Measurements from ENCODE around the gene KDM3B.

Gene KDM3B

GRCh38 chr5:138340008-138340407 lies 12.5 kb upstream of the KDM3B start:
- intact Hi-C loops (cut with DNase I), result loop anchor here (10.0 kb wide), 1 partner anchor 125 kb away; the partner anchor contains the start of gene CDC23
- DNase-seq, result no peak

DNA sequence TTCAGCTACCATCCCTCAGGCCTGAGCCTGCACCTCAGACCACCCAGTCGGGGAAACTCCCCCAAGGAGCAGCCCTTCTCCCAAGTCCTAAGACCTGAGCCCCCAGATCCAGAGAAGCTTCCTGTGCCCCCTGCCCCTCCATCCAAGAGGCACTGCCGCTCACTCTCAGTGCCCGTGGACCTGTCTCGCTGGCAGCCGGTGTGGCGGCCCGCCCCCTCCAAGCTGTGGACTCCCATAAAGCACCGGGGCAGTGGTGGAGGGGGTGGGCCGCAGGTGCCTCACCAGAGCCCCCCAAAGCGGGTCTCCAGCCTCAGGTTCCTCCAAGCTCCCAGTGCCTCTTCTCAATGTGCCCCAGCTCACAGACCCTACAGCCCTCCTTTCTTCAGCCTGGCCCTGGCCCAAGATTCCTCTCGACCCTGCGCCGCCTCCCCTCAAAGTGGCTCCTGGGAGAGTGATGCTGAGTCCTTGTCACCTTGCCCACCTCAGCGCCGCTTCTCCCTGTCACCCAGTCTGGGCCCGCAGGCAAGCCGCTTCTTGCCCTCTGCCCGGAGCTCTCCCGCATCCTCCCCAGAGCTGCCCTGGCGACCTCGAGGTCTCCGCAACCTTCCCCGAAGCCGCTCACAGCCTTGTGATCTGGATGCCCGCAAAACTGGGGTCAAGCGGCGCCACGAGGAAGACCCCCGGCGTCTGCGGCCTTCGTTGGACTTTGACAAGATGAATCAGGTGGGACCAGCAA lies 7.4 kb upstream of the KDM3B start:
- no peak for DNase-seq
- intact Hi-C loops (cut with DNase I), result loop anchor here (10.0 kb wide), 1 partner anchor 130 kb away; the partner anchor contains the start of gene CDC23

DNA sequence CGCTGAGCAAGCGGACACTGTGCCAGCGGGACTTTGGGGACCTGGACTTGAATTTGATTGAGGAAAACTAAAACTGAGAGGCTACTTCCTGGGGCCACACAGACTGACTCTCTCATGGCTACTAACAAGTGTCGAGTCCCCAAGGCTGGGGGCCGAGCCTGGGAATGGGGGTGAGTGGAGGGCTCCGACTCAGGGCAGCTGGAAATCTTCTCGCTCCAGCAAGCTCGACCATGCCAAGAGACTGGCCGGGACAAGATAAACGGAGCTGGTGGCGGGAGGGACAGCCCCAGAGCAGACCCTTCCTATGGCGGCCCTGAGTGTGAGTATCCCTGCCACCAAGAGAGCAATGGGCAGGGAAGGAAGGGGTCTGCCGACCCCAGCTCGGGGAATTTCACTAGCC lies 5.6 kb upstream of the KDM3B start:
- no peak for DNase-seq
- intact Hi-C loops (cut with DNase I), result loop anchor here (10.0 kb wide), 1 partner anchor 132 kb away; the partner anchor contains the start of gene CDC23

DNA sequence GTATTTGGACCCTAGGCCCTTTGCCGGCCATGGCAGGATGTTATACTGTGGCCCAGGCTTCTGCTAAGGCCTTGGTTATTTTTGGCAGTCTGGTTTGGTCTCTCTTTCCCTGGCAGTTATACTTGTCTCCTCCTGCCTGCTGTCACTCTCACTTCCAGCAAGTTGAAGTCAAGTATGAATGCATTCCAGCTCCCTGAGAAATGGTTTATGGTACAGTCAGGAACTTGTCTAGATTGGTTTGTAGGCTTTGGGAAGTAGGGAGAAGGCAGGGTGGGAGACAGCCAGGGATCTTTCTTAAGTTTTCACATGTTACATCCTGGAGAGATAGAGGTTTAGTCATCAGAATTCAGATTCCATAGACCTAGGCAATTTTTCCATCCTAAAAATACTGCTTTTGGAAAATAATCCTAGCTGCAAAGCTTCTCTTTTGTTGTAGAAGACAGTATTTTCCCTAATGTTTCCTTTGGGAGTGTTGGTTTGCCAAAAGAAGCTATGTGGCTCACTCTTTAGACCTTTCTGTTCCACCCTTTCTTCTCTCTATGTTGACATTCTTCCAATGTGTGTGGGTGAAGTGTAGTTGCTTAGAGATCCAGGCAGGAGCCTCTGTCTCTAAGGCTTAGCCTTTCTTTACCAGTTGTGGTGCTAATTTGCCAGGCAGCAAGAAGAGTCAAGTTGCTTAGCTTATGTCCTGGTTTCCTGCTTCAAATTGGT lies 2.5 kb upstream of the KDM3B start:
- intact Hi-C loops (cut with DNase I), result loop anchor here (10.0 kb wide), 3 partner anchors 55 to 195 kb away; partner anchors contain the start of genes CDC23 and ETF1
- no peak for DNase-seq

GRCh38 chr5:138350563-138350890 lies 2.0 kb upstream of the KDM3B start:
- intact Hi-C loops (cut with DNase I), result loop anchor here (10.0 kb wide), 2 partner anchors 54 to 194 kb away; partner anchors contain the start of gene ETF1
- no peak for DNase-seq

DNA sequence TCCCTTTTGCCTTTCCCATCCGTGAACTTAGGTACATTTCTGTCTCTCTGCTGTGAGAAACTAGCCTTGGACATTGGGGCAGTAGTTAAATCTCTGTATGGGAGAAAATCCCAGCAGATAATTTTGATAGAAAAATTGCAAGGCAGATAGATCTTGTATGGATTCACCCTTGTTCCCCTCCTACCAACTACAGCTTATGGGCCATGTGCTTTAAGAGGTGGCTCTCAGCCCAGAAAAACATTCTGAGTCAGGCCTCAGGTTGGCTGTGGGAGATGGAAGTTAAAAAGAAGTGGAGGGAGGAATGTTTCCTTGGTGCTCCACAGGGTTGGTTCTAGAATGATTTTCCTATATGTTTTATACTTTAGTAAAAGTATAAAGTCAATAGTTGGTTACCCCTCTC lies 1.4 kb upstream of the KDM3B start:
- intact Hi-C loops (cut with DNase I), result loop anchor here (10.0 kb wide), 2 partner anchors 54 to 194 kb away; partner anchors contain the start of gene ETF1
- DNase-seq, result no peak

DNA sequence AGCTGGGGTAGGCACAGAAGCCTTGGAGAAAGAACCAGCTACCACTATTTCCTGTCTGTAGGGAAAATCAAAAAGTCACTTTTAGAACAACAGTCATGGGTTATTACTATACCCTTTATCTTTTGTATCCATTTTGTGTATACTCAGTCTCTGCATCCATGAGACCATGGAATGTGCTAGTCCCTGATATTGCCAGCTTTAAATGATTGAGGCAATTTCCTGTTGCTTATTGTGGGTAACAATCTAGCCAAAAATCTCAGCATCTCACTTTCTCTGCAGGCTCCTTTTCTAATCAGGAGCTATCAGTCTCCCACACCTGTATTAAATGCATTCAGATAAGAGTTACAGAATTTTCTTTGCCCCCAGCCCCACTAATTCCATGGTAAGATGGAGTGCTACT lies 968 bp upstream of the KDM3B start:
- DNase-seq, result no peak
- intact Hi-C loops (cut with DNase I), result loop anchor here (10.0 kb wide), 2 partner anchors 53 to 193 kb away; partner anchors contain the start of gene ETF1

- DNase-seq, result peak; percentile 8 to 85 (median 70)
- intact Hi-C loops (cut with DNase I), result loop anchor here (10.0 kb wide), 2 partner anchors 52 to 192 kb away; partner anchors contain the start of gene ETF1
Observed at GRCh38 chr5:138352722-138353559, 456 bp downstream of the KDM3B start.

DNA sequence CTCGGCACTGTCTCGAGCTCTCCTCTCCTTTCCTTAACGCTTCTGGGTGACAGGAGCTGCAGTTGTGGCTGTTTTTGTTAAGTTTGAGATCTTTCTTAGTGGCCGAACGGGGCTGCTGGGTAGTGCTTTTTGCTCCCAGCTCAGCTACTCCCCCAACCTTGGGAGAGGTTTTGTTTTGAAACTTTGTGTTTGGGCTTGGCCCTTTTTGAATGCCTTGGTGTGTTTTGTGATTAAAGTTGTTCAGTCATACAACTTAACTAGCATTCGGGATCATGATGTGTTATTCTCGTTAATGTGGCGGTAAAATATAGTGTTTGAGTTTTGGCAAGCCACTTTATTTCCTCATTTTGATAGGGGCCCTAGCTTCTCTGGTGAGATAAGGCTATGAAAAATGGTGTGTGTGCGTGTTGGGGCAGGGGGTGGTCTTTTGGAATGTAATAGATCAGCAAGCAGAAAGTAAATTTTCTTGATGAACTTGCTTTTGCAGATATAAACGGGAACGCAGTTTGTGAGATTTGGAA lies 1.1 kb downstream of the KDM3B start:
- no peak for DNase-seq
- intact Hi-C loops (cut with DNase I), result loop anchor here (10.0 kb wide), 2 partner anchors 51 to 191 kb away; partner anchors contain the start of gene ETF1

DNA sequence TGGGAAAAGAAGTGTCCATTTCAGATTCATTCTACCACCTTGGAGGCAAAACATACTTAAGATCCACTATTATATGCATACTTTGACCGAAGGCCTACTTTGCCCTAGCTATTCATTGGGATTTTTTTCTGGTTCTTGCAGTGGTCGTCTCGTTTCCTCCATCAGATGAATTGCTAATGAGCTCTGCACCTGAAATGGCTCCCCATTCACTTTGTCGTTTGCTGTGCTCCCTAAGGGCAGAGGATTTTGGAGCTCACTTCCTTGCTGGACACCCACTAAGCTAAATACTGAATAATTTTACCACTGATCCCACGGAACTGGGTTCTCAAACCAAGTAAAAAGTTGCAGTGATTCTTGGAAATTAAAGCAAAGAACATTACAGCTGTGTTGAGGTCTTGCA lies 1.9 kb downstream of the KDM3B start:
- no peak for DNase-seq
- intact Hi-C loops (cut with DNase I), result loop anchor here (10.0 kb wide), 2 partner anchors 50 to 190 kb away; partner anchors contain the start of gene ETF1

DNA sequence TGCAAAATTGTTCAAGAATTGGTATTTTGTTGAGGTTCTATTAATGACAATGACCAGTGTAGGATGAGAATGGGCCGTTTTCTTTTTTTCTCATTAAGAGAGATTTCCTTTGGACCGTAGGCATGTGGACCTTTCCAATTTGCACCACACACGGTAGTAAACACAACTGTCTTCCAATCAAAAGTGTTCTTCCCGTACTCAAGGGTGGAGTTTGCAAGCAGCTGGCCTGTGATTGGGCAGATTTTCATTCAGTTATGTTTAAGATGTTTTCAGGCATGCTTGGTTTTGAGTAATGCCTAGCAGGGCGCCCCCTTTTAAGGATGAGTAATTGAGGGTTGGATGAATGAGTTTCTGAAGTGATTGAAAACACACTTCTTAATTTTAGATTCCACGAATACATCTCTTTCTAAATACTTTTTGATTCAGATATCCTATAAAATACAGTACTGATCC lies 2.5 kb downstream of the KDM3B start:
- intact Hi-C loops (cut with DNase I), result loop anchor here (10.0 kb wide), 2 partner anchors 50 to 190 kb away; partner anchors contain the start of gene ETF1
- DNase-seq, result peak in 28 of 42 donors; percentile 17 to 73 (median 46)

DNA sequence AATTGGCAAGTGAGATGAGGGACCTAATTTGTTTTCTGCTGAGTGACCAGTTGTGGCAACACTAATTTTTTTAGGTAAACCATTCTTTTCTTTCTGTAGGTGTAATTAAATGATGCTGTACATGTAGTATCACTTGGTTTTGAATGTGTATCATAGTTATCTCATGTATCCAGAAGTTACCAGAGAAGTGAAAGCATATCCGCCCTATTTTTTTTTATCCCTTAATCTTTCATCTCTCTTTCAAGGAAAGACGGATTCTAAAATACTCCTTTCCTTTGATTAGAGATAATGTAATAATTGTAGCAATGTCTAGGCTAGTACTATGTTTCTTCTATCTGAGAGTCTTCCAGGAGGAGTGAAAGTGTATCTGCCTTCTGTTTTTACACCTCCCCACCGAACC lies 7.1 kb downstream of the KDM3B start:
- DNase-seq, result no peak
- intact Hi-C loops (cut with DNase I), result loop anchor here (10.0 kb wide), 2 partner anchors 45 to 185 kb away; partner anchors contain the start of gene ETF1

- no peak for DNase-seq
- intact Hi-C loops (cut with DNase I), result no loop called here
Observed at GRCh38 chr5:138360941-138361452, 8.5 kb downstream of the KDM3B start.

GRCh38 chr5:138364576-138364975 lies 12.1 kb downstream of the KDM3B start:
- intact Hi-C loops (cut with DNase I), result no loop called here

GRCh38 chr5:138366632-138367382 lies 14.3 kb downstream of the KDM3B start:
- intact Hi-C loops (cut with DNase I), result no loop called here

More at GRCh38 chr5:138364576-138364975, 12.1 kb downstream of the KDM3B start:
- peak in 1 of 42 donors; percentile 3 for DNase-seq

DNA sequence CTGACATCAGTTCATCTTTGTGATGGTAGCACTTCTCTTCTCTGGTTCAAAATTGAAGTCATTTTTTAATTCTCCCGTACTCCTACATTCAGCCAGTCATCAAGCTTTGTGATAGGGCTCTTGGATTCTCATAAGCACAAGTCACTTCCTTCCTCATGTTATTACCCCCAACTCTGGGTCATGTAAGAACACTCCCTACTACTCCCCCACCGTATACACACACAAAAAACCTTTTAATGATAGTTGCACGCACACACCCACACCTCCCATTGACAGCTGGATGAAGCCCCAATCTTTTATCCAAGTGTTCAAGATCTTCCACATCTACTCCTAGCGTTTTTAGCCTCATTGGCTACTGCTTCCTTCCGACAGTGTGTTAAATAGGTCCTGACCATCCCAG lies 16.8 kb downstream of the KDM3B start:
- DNase-seq, result peak in 1 of 42 donors; percentile 33
- intact Hi-C loops (cut with DNase I), result no loop called here

More at GRCh38 chr5:138366632-138367382, 14.3 kb downstream of the KDM3B start:
- DNase-seq, result peak in 1 of 42 donors; percentile 1

DNA sequence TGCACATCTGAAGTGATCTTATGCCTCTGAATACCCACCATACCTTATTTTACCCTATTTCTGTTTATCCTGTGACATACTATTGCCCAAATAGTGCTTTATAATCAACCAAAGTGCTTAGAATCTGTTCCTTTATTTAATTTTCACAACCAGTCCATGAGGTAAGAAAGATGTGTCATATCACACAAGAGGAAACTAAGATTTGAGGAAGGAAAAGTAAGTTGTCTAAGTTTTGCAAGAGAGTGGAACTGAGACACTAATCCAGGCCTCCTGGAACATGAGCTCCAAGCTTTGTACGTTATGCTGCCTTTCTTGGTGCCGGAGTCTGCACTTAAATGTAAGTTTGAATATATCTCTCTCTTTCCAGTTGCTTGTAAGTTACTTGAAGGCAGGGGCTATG lies 17.2 kb downstream of the KDM3B start:
- intact Hi-C loops (cut with DNase I), result no loop called here
- DNase-seq, result peak in 1 of 42 donors; percentile 24

DNA sequence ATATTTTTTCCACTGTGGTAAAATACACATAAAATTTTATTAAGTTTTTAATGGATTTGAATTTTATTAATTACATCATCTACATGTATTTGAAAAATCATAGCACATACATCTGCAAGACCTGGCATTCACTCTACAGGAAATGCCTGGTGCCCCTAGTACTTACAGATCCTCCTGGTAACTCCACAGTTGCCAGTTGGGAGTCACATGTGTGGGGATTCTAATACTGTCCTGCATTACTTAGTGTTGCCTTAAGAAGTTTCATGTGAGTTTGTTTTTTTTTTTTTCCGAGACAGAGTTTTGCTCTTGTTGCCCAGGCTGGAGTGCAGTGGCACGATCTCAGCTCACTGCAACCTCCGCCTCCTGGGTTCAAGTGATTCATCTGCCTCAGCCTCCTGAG lies 18.1 kb downstream of the KDM3B start:
- intact Hi-C loops (cut with DNase I), result no loop called here
- no peak for DNase-seq

All from head of caudate nucleus (tissue), 42 donors.